ENCODE data around the gene MANF.
A peak's percentile ranks its signal among the peaks of the same experiment; 100 is the strongest.
"Not testable (repeated sequence)": the region's sequence is repeated elsewhere in the genome, so short reads cannot be mapped to it uniquely, and the experiment has no call there.

The MANF gene

DNA sequence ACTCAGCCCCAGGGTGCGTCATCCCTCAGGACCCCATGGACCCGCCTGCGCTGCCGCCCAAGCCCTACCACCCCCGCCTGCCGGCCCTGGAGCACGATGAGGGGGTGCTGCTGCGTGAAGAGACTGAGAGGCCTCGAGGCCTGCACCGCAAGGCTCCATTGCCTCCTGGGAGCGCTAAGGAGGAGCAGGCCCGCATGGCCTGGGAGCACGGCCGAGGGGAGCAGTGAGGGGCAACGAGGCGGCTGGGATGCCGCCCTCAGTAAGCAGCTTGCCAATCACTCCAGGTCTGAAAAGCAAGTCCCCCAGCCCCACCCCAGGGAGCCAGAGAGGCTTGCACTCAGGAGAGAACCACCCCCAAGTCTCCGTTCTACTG, 3.8 kb upstream of the MANF start:
- H3K9me3 Mint-ChIP-seq: no peaks in the 10 kb centered on the region
- DNase-seq (ENCODE audit: low spot score in 2 of 2): no peak
- H3K4me3 Mint-ChIP-seq: no peak overlapping the region
- H3K27ac Mint-ChIP-seq: no peak overlapping the region
- peaks cover 32% of the 10 kb centered on the region for H3K36me3 Mint-ChIP-seq
- no peak for ATAC-seq
- peaks cover 22% of the 10 kb centered on the region for H3K4me1 Mint-ChIP-seq

- Mint-ChIP-seq H3K9me3 (no peaks in the 10 kb centered on the region), H3K4me1 (peaks cover 28% of the 10 kb centered on the region), H3K36me3 (peaks cover 41% of the 10 kb centered on the region), H3K27ac (no peak overlapping the region), H3K4me3 (no peak overlapping the region)
- DNase-seq (ENCODE audit: low spot score in 2 of 2) (no peak), ATAC-seq (no peak)
Observed at GRCh38 chr3:51382076-51382745, 2.9 kb upstream of the MANF start.

DNA sequence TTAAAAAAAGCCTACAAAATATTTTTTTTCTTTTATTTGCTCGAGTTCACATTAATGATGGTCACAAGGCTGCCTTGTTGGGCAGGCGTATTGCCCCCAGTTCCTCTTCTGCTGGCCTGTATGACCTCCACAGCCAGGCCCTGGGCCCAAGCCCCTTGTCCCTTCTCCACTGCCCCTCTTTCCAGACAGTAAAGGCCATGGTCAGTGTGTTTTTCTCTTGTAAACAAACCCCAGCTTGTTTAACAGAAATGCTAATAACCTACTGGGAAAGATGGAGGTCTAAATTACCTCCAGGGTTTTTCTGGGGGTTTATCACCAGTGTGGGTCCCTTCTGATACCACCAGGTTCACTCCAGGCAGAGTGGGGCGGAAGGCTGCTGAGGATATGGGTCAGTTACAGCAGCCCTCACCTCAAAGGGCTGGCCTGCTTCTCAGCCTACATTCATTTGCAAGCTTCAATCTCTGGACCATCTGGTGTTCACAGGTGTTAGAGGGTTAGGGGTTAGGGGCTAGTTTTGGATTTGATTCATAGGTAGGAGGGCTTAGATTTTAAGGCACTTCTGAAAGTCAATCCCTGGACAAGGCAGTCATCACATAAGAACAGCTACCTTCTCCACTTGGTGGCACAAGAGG, 2.0 kb upstream of the MANF start:
- no peak for DNase-seq (ENCODE audit: low spot score in 2 of 2)
- no peak for ATAC-seq
- peak overlapping the region; percentile 100 for H3K27ac Mint-ChIP-seq
- peaks cover 35% of the 10 kb centered on the region for H3K4me1 Mint-ChIP-seq
- peak overlapping the region; percentile 98 for H3K4me3 Mint-ChIP-seq
- H3K36me3 Mint-ChIP-seq: peaks cover 49% of the 10 kb centered on the region
- no peaks in the 10 kb centered on the region for H3K9me3 Mint-ChIP-seq

DNA sequence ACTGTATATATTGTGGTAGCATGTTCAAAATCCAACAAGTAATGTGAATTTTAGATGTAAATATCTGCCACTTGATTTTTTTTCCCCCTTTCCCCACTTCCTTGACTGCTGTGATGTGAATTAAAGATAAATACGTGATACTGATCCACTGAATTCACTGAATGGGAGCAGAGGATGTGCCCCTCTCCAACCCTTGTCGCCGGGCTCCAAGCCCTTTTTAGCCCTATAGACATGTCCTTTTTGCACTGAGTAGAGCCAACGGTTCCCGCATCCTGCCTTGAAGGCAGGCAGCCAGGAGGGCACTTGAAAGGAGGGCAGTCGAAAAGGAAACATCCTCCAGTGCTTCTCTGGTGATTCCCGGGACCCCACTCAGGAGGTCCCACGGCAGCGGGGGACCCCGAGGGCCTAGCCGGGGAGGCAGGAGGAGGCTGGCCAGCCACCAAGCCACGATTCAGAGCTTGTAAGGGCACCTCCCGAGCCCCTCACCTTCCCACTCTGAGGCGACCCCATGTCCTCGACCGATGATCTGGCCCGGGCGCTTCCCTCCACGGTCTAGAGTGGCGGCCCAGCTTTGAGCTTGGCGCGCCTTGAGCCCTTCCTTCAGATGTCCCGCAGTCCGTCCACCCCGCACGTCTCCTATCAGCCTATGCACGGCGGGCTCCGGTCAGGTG, 901 bp upstream of the MANF start:
- peak; percentile 18 for ATAC-seq
- Mint-ChIP-seq H3K4me3 (peak overlapping the region; percentile 98), H3K36me3 (peaks cover 60% of the 10 kb centered on the region), H3K27ac (peak overlapping the region; percentile 100), H3K4me1 (peaks cover 46% of the 10 kb centered on the region), H3K9me3 (no peaks in the 10 kb centered on the region)
- DNase-seq (ENCODE audit: low spot score in 2 of 2): no peak

DNA sequence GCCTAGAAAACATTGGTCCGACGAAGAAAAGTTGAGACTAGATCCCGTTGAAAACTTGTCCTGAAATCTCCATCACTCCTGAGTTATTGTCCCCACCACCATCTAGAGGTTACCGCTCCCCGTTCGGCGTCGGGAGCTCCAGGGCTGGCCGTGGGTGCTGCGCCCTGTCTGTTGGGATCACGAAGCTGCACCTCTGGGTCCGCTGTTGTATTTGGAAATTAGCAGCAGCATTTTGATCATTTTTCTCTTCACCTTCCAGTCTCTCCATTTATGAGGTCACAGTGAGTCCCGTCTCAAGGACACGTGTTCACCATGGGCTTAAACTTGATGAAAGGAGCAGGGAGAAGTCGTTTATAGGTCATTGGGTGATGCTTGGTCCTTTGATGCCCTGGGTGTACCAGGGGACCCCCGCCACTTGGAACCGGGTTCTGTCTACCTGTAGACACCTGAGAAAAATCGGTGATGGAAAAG, 565 bp downstream of the MANF start:
- H3K4me1 Mint-ChIP-seq: peaks cover 60% of the 10 kb centered on the region
- H3K36me3 Mint-ChIP-seq: peaks cover 70% of the 10 kb centered on the region
- H3K27ac Mint-ChIP-seq: peak overlapping the region; percentile 100
- peak in 1 of 2 donors; percentile 61 for DNase-seq (ENCODE audit: low spot score in 2 of 2)
- H3K4me3 Mint-ChIP-seq: peak overlapping the region; percentile 98
- no peaks in the 10 kb centered on the region for H3K9me3 Mint-ChIP-seq
- no peak for ATAC-seq

- H3K9me3 Mint-ChIP-seq: no peaks in the 10 kb centered on the region
- H3K36me3 Mint-ChIP-seq: peaks cover 73% of the 10 kb centered on the region
- peak overlapping the region; percentile 98 for H3K4me3 Mint-ChIP-seq
- peak overlapping the region; percentile 100 for H3K27ac Mint-ChIP-seq
- ATAC-seq (no peak), DNase-seq (ENCODE audit: low spot score in 2 of 2) (no peak)
- peaks cover 62% of the 10 kb centered on the region for H3K4me1 Mint-ChIP-seq
Observed at GRCh38 chr3:51386159-51386851, 1.2 kb downstream of the MANF start.

DNA sequence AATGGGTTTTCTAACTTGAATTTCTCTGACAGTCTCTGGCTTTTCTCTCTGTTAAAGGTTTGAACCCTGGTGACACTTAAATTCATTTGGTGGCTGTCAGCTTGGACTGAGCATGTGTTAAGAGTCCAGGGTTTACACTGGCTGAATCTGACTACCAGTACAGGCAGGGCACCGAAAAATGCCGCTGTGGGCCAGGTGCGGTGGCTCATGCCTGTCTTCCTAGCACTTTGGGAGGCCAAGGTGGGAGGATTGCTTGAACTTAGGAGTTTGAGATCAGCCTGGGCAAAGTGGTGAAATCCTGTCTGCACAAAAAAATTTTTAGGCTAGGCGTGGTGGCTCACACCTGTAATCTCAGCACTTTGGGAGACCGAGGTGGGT, 1.8 kb downstream of the MANF start:
- Mint-ChIP-seq H3K4me1 (peaks cover 62% of the 10 kb centered on the region), H3K4me3 (peak overlapping the region; percentile 98), H3K27ac (peak overlapping the region; percentile 100), H3K36me3 (peaks cover 77% of the 10 kb centered on the region), H3K9me3 (no peaks in the 10 kb centered on the region)
- ATAC-seq: no peak
- DNase-seq (ENCODE audit: low spot score in 2 of 2): peak in 1 of 2 donors; percentile 48

DNA sequence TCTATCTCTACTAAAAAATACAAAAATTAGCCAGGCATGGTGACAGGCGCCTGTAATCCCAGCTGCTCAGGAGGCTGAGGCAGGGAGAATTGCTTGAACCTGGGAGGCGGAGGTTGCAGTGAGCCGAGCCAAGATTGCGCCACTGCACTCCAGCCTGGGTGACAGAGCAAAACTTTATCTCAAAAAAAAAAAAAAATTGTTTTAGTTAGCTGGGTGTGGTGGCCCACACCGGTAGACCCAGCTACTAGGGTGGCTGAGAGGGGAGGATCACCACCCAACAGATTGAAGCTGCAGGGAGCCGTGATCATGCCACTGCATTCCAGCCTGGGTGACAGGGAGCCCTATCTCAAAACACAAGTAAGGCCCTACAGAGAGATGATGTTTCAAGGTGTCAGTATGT, 2.2 kb downstream of the MANF start:
- not testable (repeated sequence) for ATAC-seq; H3K9me3 Mint-ChIP-seq; DNase-seq (ENCODE audit: low spot score in 2 of 2)
- peak overlapping the region; percentile 82 for H3K27ac Mint-ChIP-seq
- H3K36me3 Mint-ChIP-seq: peaks cover 82% of the 10 kb centered on the region
- H3K4me1 Mint-ChIP-seq: peaks cover 62% of the 10 kb centered on the region
- H3K4me3 Mint-ChIP-seq: peak overlapping the region; percentile 98

GRCh38 chr3:51388286-51389029, 3.4 kb downstream of the MANF start:
- peaks cover 90% of the 10 kb centered on the region for H3K36me3 Mint-ChIP-seq
- no peak for ATAC-seq

GRCh38 chr3:51389423-51390183, 4.5 kb downstream of the MANF start:
- ATAC-seq (no peak), DNase-seq (ENCODE audit: low spot score in 2 of 2) (peak; percentile 21 to 75)

More at GRCh38 chr3:51388286-51389029, 3.4 kb downstream of the MANF start:
- peak in 1 of 2 donors; percentile 48 for DNase-seq (ENCODE audit: low spot score in 2 of 2)
- peak overlapping the region; percentile 98 for H3K4me3 Mint-ChIP-seq
- H3K9me3 Mint-ChIP-seq: no peaks in the 10 kb centered on the region
- H3K4me1 Mint-ChIP-seq: peaks cover 65% of the 10 kb centered on the region
- peak overlapping the region; percentile 82 for H3K27ac Mint-ChIP-seq

GRCh38 chr3:51390246-51391074, 5.4 kb downstream of the MANF start:
- Mint-ChIP-seq H3K4me1 (peaks cover 76% of the 10 kb centered on the region), H3K27ac (peak overlapping the region; percentile 82), H3K9me3 (no peaks in the 10 kb centered on the region), H3K36me3 (peaks cover 90% of the 10 kb centered on the region), H3K4me3 (peak overlapping the region; percentile 68)
- peak; percentile 2 for ATAC-seq
- DNase-seq (ENCODE audit: low spot score in 2 of 2): no peak

More at GRCh38 chr3:51389423-51390183, 4.5 kb downstream of the MANF start:
- Mint-ChIP-seq H3K36me3 (peaks cover 90% of the 10 kb centered on the region), H3K4me1 (peaks cover 67% of the 10 kb centered on the region), H3K4me3 (peak overlapping the region; percentile 16), H3K27ac (peak overlapping the region; percentile 82), H3K9me3 (no peaks in the 10 kb centered on the region)

GRCh38 chr3:51391075-51391565, 6.0 kb downstream of the MANF start, which contains the start of gene RBM15B:
RBM15B (plus strand) TSS chr3:51391285; CDS start chr3:51391400, 115 bp downstream.
- H3K36me3 Mint-ChIP-seq: peaks cover 90% of the 10 kb centered on the region
- no peaks in the 10 kb centered on the region for H3K9me3 Mint-ChIP-seq
- ATAC-seq (peak; percentile 94), DNase-seq (ENCODE audit: low spot score in 2 of 2) (peak; percentile 94 to 97)
- H3K4me3 Mint-ChIP-seq: peak within 1 kb of the TSS; percentile 68
- H3K4me1 Mint-ChIP-seq: peaks cover 73% of the 10 kb centered on the region
- H3K27ac Mint-ChIP-seq: peak within 1 kb of the TSS; percentile 93
